Endothelial cell of umbilical vein (primary cell): ENCODE data around the gene CDK5. TPM values are rescaled to one million over a fixed set of nuclear protein-coding genes. Genes with fewer than 3 reads are reported as not detected.

Experiments used
- BruUV-seq: library from RNA; stranded (reverse); fragments of 400-500 nt; replicated peaks from 2 replicates; lab custom pipeline; 2021; lab: Mats Ljungman, UMichigan
- CTCF ChIA-PET: fragments of 300-600, 350-600 bp; sonication (Branson Sonifier 250); formaldehyde crosslinking; loops from one replicate; lab custom pipeline; 2021; ENCODE audit warnings: antibody characterized with exemption, inconsistent platforms; lab: Charles Lee
- POLR2A ChIA-PET: fragments of 300-600, 350-600 bp; sonication (Branson Sonifier 250); formaldehyde crosslinking; loops from one replicate; lab custom pipeline; 2021; ENCODE audit warnings: antibody characterized with exemption, inconsistent platforms; lab: Charles Lee
- DNase-seq: peaks from one replicate; pipeline ENCODE4 v3.0.0-alpha.2; 2011; ENCODE audit warnings: low read depth, low spot score
- FAIRE-seq: peaks from 2 replicates; lab custom pipeline; 2011; peaks lifted over from hg19 to GRCh38; lab: Jason Lieb, UNC
- H2AFZ ChIP-seq: 2 replicates; pipeline ENCODE4 v1.6.0; 2012; ENCODE audit warnings: low read depth, low read length, control low read depth, inconsistent platforms
- H3K27ac ChIP-seq: 2 replicates; pipeline ENCODE4 v1.5.1; 2011; ENCODE audit warnings: low read depth, mild to moderate bottlenecking, control low read depth, low read length, moderate library complexity; ENCODE audit not compliant: insufficient read depth
- H3K27me3 ChIP-seq, 2 experiments: 2 replicates each; pipeline versions ENCODE4 v1.6.0 to v1.6.1; 2011; ENCODE audit warnings: low read length in 2 of 2, mixed read lengths in 1 of 2; ENCODE audit not compliant: control insufficient read depth in 2 of 2, insufficient read depth in 2 of 2
- H3K36me3 ChIP-seq, 2 experiments: 2 replicates in 1 of 2; 3 replicates in 1 of 2; pipeline ENCODE4 v1.5.1; 2011; ENCODE audit warnings: low read length in 2 of 2, mild to moderate bottlenecking in 1 of 2, moderate library complexity in 1 of 2; ENCODE audit not compliant: control insufficient read depth in 2 of 2, insufficient read depth in 2 of 2; ENCODE audit errors: extremely low read depth in 1 of 2
- H3K4me1 ChIP-seq: 3 replicates; pipeline ENCODE4 v1.5.1; 2011; ENCODE audit warnings: mild to moderate bottlenecking, low read length; ENCODE audit not compliant: control insufficient read depth, insufficient read depth; ENCODE audit errors: extremely low read depth
- H3K4me2 ChIP-seq: 2 replicates; pipeline ENCODE4 v1.6.1; 2011; ENCODE audit warnings: low read length, control low read depth, mixed read lengths; ENCODE audit not compliant: insufficient read depth
- H3K4me3 ChIP-seq, 3 experiments: fragments of 200-600 bp in 1 of 3; sonication (generic), shearing (Covaris generic) in 1 of 3; replicated peaks in 1 of 3; 2 replicates each; pipeline ENCODE4 v1.5.1; 2011 to 2016; ENCODE audit warnings: control low read depth in 3 of 3, low read length in 3 of 3, mild to moderate bottlenecking in 2 of 3, inconsistent platforms in 1 of 3, low read depth in 1 of 3, moderate library complexity in 1 of 3; ENCODE audit not compliant: insufficient read depth in 1 of 3
- H3K79me2 ChIP-seq: 2 replicates; pipeline ENCODE4 v1.6.0; 2012; ENCODE audit warnings: low read length, inconsistent platforms; ENCODE audit not compliant: control insufficient read depth, insufficient read depth
- H3K9ac ChIP-seq: replicated peaks from 2 replicates; pipeline ENCODE3; 2011; ENCODE audit warnings: low read length, control low read depth; ENCODE audit not compliant: insufficient read depth; ENCODE audit errors: extremely low read depth
- H3K9me1 ChIP-seq: replicated peaks from 3 replicates; pipeline ENCODE4 v1.6.0; 2011; ENCODE audit warnings: mild to moderate bottlenecking, low read length; ENCODE audit not compliant: control insufficient read depth, insufficient read depth; ENCODE audit errors: extremely low read depth
- H3K9me3 ChIP-seq: replicated peaks from 2 replicates; pipeline ENCODE4 v1.5.1; 2012; ENCODE audit warnings: low read length, inconsistent platforms; ENCODE audit not compliant: control insufficient read depth, insufficient read depth
- H4K20me1 ChIP-seq: replicated peaks from 2 replicates; pipeline ENCODE3; 2011; ENCODE audit warnings: mild to moderate bottlenecking, low read length; ENCODE audit not compliant: control insufficient read depth, insufficient read depth; ENCODE audit errors: extremely low read depth
- CTCF ChIP-seq, 2 donors: IDR thresholded peaks; 1 replicate in 1 of 2; 2 replicates in 1 of 2; pipeline ENCODE4 v1.5.1; 2011; ENCODE audit warnings: low read length in 2 of 2, mild to moderate bottlenecking in 2 of 2, moderate library complexity in 2 of 2, control low read depth in 1 of 2, inconsistent platforms in 1 of 2, low read depth in 1 of 2; ENCODE audit not compliant: insufficient read depth in 1 of 2; ENCODE audit errors: extremely low read depth in 1 of 2
- EZH2 ChIP-seq: IDR thresholded peaks from 2 replicates; pipeline ENCODE4 v1.6.1; 2012; ENCODE audit warnings: borderline replicate concordance, low read depth, mild to moderate bottlenecking, moderate library complexity, low read length, inconsistent platforms; ENCODE audit not compliant: severe bottlenecking
- FOS ChIP-seq: IDR thresholded peaks from 2 replicates; pipeline ENCODE4 v1.6.1; 2011; ENCODE audit warnings: mild to moderate bottlenecking, low read length, moderate library complexity, borderline replicate concordance; ENCODE audit not compliant: insufficient read depth
- GATA2 ChIP-seq: IDR thresholded peaks from 2 replicates; pipeline ENCODE4 v1.7.0; 2011; ENCODE audit warnings: low read depth, mild to moderate bottlenecking, moderate library complexity, mixed read lengths, low read length; ENCODE audit not compliant: insufficient read length, insufficient read depth
- JUN ChIP-seq: IDR thresholded peaks from 2 replicates; pipeline ENCODE4 v1.6.1; 2011; ENCODE audit warnings: borderline replicate concordance, low read depth; ENCODE audit not compliant: insufficient read length, insufficient read depth
- MAX ChIP-seq: IDR thresholded peaks from 2 replicates; pipeline ENCODE4 v1.6.1; 2011; ENCODE audit not compliant: insufficient read depth, insufficient read length
- MYC ChIP-seq: IDR thresholded peaks from one replicate; pipeline ENCODE4 v1.6.1; 2011; ENCODE audit warnings: mild to moderate bottlenecking, low read depth, low read length
- POLR2A ChIP-seq: IDR thresholded peaks from 2 replicates; pipeline ENCODE4 v1.6.1; 2012; ENCODE audit warnings: low read depth, mild to moderate bottlenecking, control low read depth, low read length
- POLR2AphosphoS5 ChIP-seq: IDR thresholded peaks from 2 replicates; pipeline ENCODE4 v1.6.1; 2012; ENCODE audit warnings: low read depth, mild to moderate bottlenecking, control low read depth, low read length, moderate library complexity; ENCODE audit not compliant: insufficient read depth
- dilution Hi-C: fragments of 300-500 bp; cut with MboI; formaldehyde crosslinking; loops from one replicate; pipeline ENCODE4 v1.15.0; 2019; ENCODE audit warnings: low sequenced_read_pairs; ENCODE audit not compliant: extremely low pct_ligation_motif_present
- intact Hi-C: fragments of 100-400 bp; cut with micrococcal nuclease; formaldehyde crosslinking; loops from one replicate; pipeline ENCODE4 v1.10.0; 2022
- polyA plus RNA-seq, 4 experiments: library from polyadenylated mRNA; depleted of rRNA in 3 of 4; stranded (reverse) in 3 of 4; unstranded in 1 of 4; fragments of >200 nt; gene quantifications; 2 replicates each; pipeline versions ENCODE4 v1.2.1 to v1.2.3, GENCODE V29; 2011 to 2012; ENCODE audit warnings: missing spikeins in 1 of 4
- total RNA-seq: library from RNA; stranded (reverse); gene quantifications from 2 replicates; pipeline ENCODE4 v1.2.3, GENCODE V29; 2021

Gene CDK5
- total and polyA plus RNA-seq, 2 donors (not counting 3 experiments of a cell fraction or from before 2014, with no cell fraction given) = 16.5 to 38.3 TPM

GRCh38 chr7:151079199-151079910 lies 21.7 kb upstream of the CDK5 start:
- Histone ChIP-seq H3K9me1 (no peaks in the 10 kb centered on the region), H3K9me3 (no peaks in the 10 kb centered on the region), H3K27me3 (no peaks in the 10 kb centered on the region), H3K4me2 (peak overlapping the region; percentile 69), H4K20me1 (no peaks in the 10 kb centered on the region), H3K27ac (no peak overlapping the region), H3K36me3 (peaks cover 2 to 15% of the 10 kb centered on the region in 2 experiments), H2AFZ (no peak overlapping the region), H3K4me3 (peak overlapping the region in 2 of 3 experiments; percentile 53 to 75), H3K4me1 (peaks cover 34% of the 10 kb centered on the region), H3K79me2 (peaks cover 28% of the 10 kb centered on the region), H3K9ac (peak overlapping the region; percentile 88)
- ChIA-PET CTCF (no interaction called here), POLR2A (no interaction called here)
- DNase-seq (no peak), FAIRE-seq (no peak)
- no TSS peak for BruUV-seq
- intact Hi-C loops = no loop called here
- dilution Hi-C loops = no loop called here
- TF ChIP-seq CTCF (IDR thresholded peaks at IDR 0.05; ENCODE audit: extremely low read depth in 1 of 2, insufficient read depth in 1 of 2, low read depth in 1 of 2, low read length in 2 of 2) = no peak
- TF ChIP-seq JUN = no peak
- TF ChIP-seq POLR2A = no peak
- TF ChIP-seq MYC = no peak
- TF ChIP-seq MAX = no peak
- no peak for TF ChIP-seq FOS
- TF ChIP-seq GATA2 = no peak
- no peak for TF ChIP-seq POLR2AphosphoS5
- TF ChIP-seq EZH2 = no peak
